GM11168 (cell line): Measurements from ENCODE around the gene SLC2A8.

ENCODE experiments used
- in situ Hi-C: fragments of 300-500 bp; cut with MboI; formaldehyde crosslinking; loops from one replicate; pipeline ENCODE4 v1.12.0; 2022; ENCODE audit warnings: low sequenced_read_pairs; ENCODE audit not compliant: unreplicated experiment

SLC2A8 gene

GRCh38 chr9:127451608-127451857, 54.6 kb downstream of the SLC2A8 start:
- in situ Hi-C loops = no loop called here

GRCh38 chr9:127451858-127452656, 55.1 kb downstream of the SLC2A8 start:
- in situ Hi-C loops = no loop called here

- in situ Hi-C loops = no loop called here
Measured at GRCh38 chr9:127452691-127453090, 55.7 kb downstream of the SLC2A8 start.

DNA sequence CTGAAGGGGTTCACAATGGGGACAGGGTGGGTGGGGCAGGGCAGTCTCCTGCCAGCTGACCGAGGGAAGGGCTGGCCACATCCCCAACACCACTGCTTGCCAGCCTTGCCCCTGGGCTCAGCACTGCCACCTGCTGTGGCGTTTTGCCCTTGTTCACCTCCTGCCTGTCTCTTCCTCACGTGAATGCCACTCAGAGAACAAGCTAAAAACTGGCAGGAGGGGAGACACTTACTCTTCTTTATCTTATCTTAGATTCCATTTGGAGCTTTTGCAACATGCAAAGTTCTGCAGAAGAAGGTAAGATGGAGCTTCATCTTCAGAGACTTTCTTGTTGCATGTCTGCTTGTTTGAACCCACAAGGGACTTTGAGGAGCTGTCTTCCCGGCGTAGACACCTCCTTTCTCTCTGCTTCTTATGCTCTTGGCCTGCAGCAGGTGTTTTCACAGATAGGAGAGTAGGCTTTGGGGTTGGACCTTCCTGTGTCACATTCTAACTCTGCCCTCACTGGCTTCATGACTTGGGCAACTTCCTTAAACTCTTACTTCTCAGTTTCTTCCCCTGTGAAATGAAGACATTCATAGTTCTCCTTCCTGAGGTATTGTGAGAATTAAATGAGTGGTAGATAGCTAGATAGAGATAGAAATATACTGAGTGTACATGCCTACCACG, 58.5 kb downstream of the SLC2A8 start:
- in situ Hi-C loops = no loop called here

DNA sequence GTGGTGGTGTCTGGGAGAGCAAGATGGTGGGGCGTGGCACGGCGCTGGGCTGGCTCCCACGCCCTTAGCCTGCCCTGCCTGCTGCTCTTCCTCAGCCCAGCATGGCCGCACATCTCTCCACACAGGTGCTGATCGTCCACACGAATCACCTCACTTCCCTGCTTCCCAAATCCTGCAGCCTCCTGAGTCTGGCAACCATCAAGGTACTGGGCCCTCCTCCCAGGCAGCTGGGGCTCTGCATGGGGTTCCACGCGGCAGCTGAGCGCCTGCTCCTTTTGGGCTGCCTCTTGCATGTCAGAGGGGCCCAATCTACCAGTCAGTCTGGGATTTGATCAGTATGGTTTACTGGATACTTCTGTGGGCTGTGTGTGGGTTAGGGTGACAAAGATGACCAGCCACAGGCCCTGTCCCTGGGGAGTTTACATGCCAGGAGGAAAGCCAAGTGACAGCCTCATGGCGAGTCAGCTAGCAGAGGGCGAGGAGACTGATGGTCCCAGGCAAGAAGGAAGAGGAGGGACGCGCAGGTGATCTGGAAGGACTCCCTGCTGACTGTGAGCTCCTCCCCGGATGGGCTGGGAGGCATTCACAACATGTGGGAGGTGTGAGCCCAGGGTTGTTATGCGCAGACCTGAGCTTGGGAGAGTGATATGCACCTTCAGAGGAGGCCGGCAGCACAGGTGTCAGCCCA, 60.4 kb downstream of the SLC2A8 start:
- in situ Hi-C loops = no loop called here
